Activated CD4-positive, alpha-beta memory T cell treated with anti-CD3 and anti-CD28 coated beads for 36 hours (primary cell): ENCODE data around the gene DIS3L2. TPM values are rescaled to one million over a fixed set of nuclear protein-coding genes. Genes with fewer than 3 reads are reported as not detected.
"Not testable (repeated sequence)": the region's sequence is repeated elsewhere in the genome, so short reads cannot be mapped to it uniquely, and the experiment has no call there.

Source experiments
- CTCF ChIA-PET: fragments of 350-600 bp; sonication (Branson Sonifier 250); formaldehyde crosslinking; loops from one replicate; lab custom pipeline; 2021; ENCODE audit warnings: antibody characterized with exemption, inconsistent platforms; lab: Charles Lee
- POLR2A ChIA-PET: fragments of 350-600 bp; sonication (Branson Sonifier 250); formaldehyde crosslinking; loops from one replicate; lab custom pipeline; 2021; ENCODE audit warnings: antibody characterized with exemption; lab: Charles Lee
- DNase-seq: peaks from one replicate; pipeline ENCODE4 v3.0.0-alpha.2; 2020
- H3K27ac Mint-ChIP-seq: one replicate; pipeline ENCODE4 v1.8.0; 2021; ENCODE audit warnings: mixed read lengths
- H3K27me3 Mint-ChIP-seq: one replicate; pipeline ENCODE4 v1.8.0; 2021; ENCODE audit warnings: mixed read lengths
- H3K36me3 Mint-ChIP-seq: one replicate; pipeline ENCODE4 v1.8.0; 2021; ENCODE audit warnings: mixed read lengths
- H3K4me1 Mint-ChIP-seq: one replicate; pipeline ENCODE4 v1.8.0; 2021; ENCODE audit warnings: low read depth, mixed read lengths
- H3K4me3 Mint-ChIP-seq: one replicate; pipeline ENCODE4 v1.8.0; 2021; ENCODE audit warnings: mild to moderate bottlenecking, mixed read lengths
- H3K9me3 Mint-ChIP-seq: one replicate; pipeline ENCODE4 v1.8.0; 2021; ENCODE audit warnings: mixed read lengths
- intact Hi-C: fragments of 100-400 bp; cut with micrococcal nuclease; formaldehyde crosslinking; loops from one replicate; pipeline ENCODE4 v1.15.1; 2023
- microRNA-seq: library from miRNA; unstranded; fragments of <30 nt; microRNA quantifications from one replicate; pipeline ENCODE4 v1.2.0, GENCODE V29; 2022; ENCODE audit warnings: borderline number of aligned reads, borderline microRNAs expressed, borderline replicate concordance
- total RNA-seq, 2 experiments: library from RNA; stranded (reverse); gene quantifications; one replicate each; pipeline ENCODE4 v1.2.3, GENCODE V29; 2021

The DIS3L2 gene
- total RNA-seq, 2 experiments from 2014 or later: 20.5 to 25.7 TPM

- intact Hi-C loops: no loop called here
- POLR2A ChIA-PET: no interaction called here
- Mint-ChIP-seq H3K36me3 (no peaks in the 10 kb centered on the region), H3K9me3 (no peaks in the 10 kb centered on the region), H3K27me3 (peaks cover 40% of the 10 kb centered on the region), H3K4me1 (no peaks in the 10 kb centered on the region), H3K4me3 (no peak overlapping the region), H3K27ac (no peak overlapping the region)
- DNase-seq: no peak
- CTCF ChIA-PET: no interaction called here
These were observed 421.1 kb downstream of the DIS3L2 start for GRCh38 chr2:232382331-232383225.

DNA sequence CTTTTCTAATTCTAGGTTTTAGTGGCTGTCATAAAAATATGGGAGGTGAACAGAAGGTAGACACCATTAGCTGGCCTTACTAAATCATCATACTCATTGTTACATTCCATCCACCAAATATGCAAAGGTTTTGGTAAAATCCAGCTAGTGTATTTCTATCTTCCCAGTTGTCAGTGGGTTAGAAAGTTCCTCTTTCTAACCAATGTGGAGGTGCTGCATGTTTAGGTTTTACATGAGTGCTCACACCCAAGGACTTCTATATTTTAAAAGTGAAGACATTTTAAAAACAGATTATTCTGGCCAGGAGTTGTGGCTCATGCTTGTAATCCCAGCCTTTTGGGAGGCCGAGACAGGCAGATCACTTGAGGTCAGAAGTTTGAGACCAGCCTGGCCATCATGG, 423.0 kb downstream of the DIS3L2 start:
- Mint-ChIP-seq H3K27me3 (peaks cover 43% of the 10 kb centered on the region), H3K4me3 (no peak overlapping the region), H3K36me3 (no peaks in the 10 kb centered on the region), H3K4me1 (no peaks in the 10 kb centered on the region), H3K9me3 (no peaks in the 10 kb centered on the region), H3K27ac (no peak overlapping the region)
- CTCF ChIA-PET: interaction anchor here (0.6 kb wide), 1 partner anchor 526 kb away, joined by 3 read pairs; no protein-coding TSS in a partner anchor
- POLR2A ChIA-PET: no interaction called here
- no peak for DNase-seq
- intact Hi-C loops: no loop called here

DNA sequence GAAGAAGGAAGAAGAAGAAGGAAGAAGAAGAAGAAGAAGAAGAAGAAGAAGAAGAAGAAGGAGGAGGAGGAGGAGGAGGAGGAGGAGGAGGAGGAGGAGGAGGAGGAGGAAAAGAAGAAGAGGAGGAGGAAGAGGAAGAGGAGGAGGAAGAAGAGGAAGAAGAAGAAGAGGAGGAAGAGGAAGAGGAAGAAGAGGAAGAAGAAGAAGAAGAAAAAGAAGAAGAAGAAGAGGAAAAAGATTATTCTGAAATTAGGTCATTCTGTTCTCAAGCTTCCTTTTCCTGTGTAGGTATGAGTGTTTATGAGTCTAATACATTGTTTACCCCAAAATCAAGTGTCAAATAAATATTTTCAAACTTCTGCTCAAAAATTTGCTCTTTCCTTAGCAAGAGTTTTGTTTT, 423.5 kb downstream of the DIS3L2 start:
- DNase-seq, intact Hi-C loops, H3K27ac Mint-ChIP-seq, H3K4me3 Mint-ChIP-seq, H3K9me3 Mint-ChIP-seq, H3K36me3 Mint-ChIP-seq, POLR2A ChIA-PET, H3K4me1 Mint-ChIP-seq: not testable (repeated sequence)
- CTCF ChIA-PET: interaction anchor here (0.7 kb wide), 1 partner anchor 54 kb away, joined by 3 read pairs; no protein-coding TSS in a partner anchor
- H3K27me3 Mint-ChIP-seq: peaks cover 48% of the 10 kb centered on the region

GRCh38 chr2:232385660-232386489, 424.4 kb downstream of the DIS3L2 start:
- H3K27ac Mint-ChIP-seq: no peak overlapping the region
- H3K9me3 Mint-ChIP-seq: no peaks in the 10 kb centered on the region
- POLR2A ChIA-PET: no interaction called here
- intact Hi-C loops: no loop called here
- no peaks in the 10 kb centered on the region for H3K36me3 Mint-ChIP-seq
- no peak for DNase-seq
- no peaks in the 10 kb centered on the region for H3K4me1 Mint-ChIP-seq
- H3K27me3 Mint-ChIP-seq: peaks cover 53% of the 10 kb centered on the region
- CTCF ChIA-PET: interaction anchor here (0.7 kb wide), 1 partner anchor 54 kb away, joined by 3 read pairs; no protein-coding TSS in a partner anchor
- no peak overlapping the region for H3K4me3 Mint-ChIP-seq

DNA sequence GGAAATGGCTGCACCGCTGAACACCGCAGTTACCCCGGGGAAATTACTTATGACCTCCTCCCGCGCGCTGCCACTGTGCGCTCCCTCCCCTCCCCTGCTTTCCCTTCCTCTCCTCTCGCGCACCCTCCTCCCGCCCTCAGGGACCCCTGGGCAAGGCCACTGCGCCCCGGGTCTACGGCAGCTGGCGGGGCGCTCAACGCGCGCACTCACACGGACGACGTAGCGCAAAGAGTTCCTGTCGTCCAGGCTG, 424.9 kb downstream of the DIS3L2 start:
- DNase-seq: no peak
- no peaks in the 10 kb centered on the region for H3K4me1 Mint-ChIP-seq
- no peaks in the 10 kb centered on the region for H3K36me3 Mint-ChIP-seq
- peaks cover 55% of the 10 kb centered on the region for H3K27me3 Mint-ChIP-seq
- no peaks in the 10 kb centered on the region for H3K9me3 Mint-ChIP-seq
- H3K27ac Mint-ChIP-seq: no peak overlapping the region
- POLR2A ChIA-PET: no interaction called here
- intact Hi-C loops: no loop called here
- H3K4me3 Mint-ChIP-seq: no peak overlapping the region
- CTCF ChIA-PET: no interaction called here

Small RNA genes lying within 50 kb of the gene (microRNA-seq; reads per million reads assigned to microRNA genes)
- not detected for gene MIR562

Other genes with a start within 250 kb of the DIS3L2 start
- gene PDE6D, start 180.4 kb upstream of the DIS3L2 start, total RNA-seq: 10 to 100 TPM; 29.5 to 31.1 TPM
- gene COPS7B, start 175.3 kb upstream of the DIS3L2 start, total RNA-seq: 10 to 100 TPM; 47.1 to 50.6 TPM
- gene NPPC, start 35.3 kb upstream of the DIS3L2 start, total RNA-seq: under 1 TPM in 1 of 2 experiments, not detected in 1; 0.22 TPM